Transverse colon (tissue), 4 donors: Measurements from ENCODE around the gene RFTN1.

Experiments
- EP300 ChIP-seq: sonication (generic); formaldehyde crosslinking; IDR thresholded peaks from one replicate; pipeline ENCODE4 v1.6.1; 2017; ENCODE audit warnings: antibody characterized with exemption, low read depth
- POLR2A ChIP-seq: fragments of 450-650 bp; IDR thresholded peaks from one replicate; pipeline ENCODE4 v1.6.1; 2016; ENCODE audit warnings: antibody characterized with exemption, mild to moderate bottlenecking, moderate library complexity
- POLR2AphosphoS5 ChIP-seq, 3 donors: sonication (generic); formaldehyde crosslinking; IDR thresholded peaks; one replicate each; pipeline ENCODE4 v1.6.1; 2016; ENCODE audit warnings: antibody characterized with exemption in 3 of 3
- TF ChIP-seq, protein P1 (sequence below), 5 experiments: fragments of 200-600 bp in 3 of 5; fragments of 450-650 bp in 2 of 5; sonication (generic) in 3 of 5; IDR thresholded peaks; 1 replicate in 2 of 5; 2 replicates in 3 of 5; pipeline ENCODE4 v1.5.1; 2016 to 2017; ENCODE audit warnings: antibody characterized with exemption in 5 of 5, inconsistent platforms in 3 of 5, mild to moderate bottlenecking in 2 of 5, moderate library complexity in 1 of 5

DNA sequence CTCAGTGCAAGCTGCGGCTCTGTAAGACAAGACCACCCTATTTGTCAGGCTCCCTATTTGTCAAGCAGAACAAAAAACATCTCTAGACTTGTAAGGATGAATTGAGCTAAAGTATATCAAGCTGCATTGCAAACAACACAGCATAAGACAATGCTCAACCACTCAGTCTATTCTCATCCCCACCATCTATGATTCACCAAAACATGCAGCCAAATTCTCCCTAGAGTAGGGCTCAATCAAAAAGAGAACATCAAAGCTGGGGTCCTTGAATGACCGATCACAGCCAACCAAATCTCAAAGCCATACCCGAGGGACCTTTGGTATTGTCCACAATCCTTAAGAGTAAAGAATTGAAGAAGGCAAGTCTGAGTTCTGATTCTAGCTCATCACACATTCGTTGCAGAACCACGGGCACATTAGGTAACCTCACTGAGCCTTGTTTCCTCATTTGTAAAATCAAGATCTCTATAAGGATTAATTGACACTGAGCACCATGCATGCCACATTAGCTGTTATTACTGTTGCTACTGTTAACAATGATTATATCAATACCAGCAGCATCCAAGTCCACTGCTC, 31.2 kb downstream of the RFTN1 start:
- TF ChIP-seq POLR2A (no peak), EP300 (no peak), POLR2AphosphoS5 (IDR thresholded peaks at IDR 0.05) (no peak)
- TF ChIP-seq, protein P1, sequence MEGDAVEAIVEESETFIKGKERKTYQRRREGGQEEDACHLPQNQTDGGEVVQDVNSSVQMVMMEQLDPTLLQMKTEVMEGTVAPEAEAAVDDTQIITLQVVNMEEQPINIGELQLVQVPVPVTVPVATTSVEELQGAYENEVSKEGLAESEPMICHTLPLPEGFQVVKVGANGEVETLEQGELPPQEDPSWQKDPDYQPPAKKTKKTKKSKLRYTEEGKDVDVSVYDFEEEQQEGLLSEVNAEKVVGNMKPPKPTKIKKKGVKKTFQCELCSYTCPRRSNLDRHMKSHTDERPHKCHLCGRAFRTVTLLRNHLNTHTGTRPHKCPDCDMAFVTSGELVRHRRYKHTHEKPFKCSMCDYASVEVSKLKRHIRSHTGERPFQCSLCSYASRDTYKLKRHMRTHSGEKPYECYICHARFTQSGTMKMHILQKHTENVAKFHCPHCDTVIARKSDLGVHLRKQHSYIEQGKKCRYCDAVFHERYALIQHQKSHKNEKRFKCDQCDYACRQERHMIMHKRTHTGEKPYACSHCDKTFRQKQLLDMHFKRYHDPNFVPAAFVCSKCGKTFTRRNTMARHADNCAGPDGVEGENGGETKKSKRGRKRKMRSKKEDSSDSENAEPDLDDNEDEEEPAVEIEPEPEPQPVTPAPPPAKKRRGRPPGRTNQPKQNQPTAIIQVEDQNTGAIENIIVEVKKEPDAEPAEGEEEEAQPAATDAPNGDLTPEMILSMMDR (IDR thresholded peaks at IDR 0.05) = no peak
